Measurements from ENCODE around the gene PLA2G2F.
"Not testable (repeated sequence)": the region's sequence is repeated elsewhere in the genome, so short reads cannot be mapped to it uniquely, and the experiment has no call there.

The PLA2G2F gene

DNA sequence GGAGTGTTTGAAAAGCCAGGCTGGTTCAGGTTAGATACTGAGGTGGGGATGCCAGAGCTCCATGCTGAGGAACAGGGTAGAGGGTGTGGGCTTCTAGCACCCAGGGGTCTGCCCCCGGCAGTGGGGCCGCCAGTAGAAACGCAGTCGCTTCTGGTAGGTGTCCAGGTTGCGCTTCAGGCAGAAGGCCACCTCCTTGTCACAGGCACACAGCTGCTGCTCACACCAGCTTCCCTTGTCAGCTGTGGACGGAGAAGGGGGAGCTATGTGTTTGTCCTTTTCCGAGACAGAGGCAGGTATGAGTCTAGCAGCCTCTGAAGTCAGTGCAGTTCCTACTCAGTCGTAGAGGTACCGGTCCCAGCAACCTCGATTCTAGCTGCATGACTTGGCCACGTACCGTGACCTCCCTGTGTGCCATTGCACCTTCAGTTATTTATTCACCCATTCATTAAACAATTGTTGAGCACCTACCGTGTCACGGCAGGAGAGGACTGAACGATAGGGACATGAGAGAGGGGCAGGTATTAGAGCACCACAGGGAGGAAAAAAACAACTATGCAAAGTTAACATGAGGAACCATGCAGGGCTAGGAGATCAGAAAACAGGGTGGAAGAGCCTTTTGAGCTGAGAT lies 25.0 kb upstream of the PLA2G2F start:
- no peak for DNase-seq (ENCODE audit: low read depth, low spot score)

DNA sequence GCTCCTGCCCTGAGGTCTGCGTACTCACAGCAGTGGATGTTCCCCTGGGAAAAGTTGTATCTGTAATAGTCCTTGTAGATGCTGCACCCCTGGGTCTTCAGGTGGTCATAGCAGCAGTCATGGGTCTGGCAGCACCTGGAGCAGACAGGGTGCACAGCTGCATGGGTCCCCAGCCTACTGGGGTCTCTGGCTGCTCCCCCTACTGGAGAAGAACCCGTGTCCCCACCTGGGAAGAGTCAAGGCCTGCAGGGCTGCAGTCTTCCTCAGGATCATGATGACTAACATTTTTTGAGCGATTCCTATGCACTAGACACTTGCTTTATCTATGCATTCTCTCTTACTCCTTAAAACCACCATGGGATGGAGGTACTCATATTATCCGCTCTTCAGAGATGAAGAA lies 23.6 kb upstream of the PLA2G2F start:
- DNase-seq (ENCODE audit: low read depth, low spot score) = no peak

DNA sequence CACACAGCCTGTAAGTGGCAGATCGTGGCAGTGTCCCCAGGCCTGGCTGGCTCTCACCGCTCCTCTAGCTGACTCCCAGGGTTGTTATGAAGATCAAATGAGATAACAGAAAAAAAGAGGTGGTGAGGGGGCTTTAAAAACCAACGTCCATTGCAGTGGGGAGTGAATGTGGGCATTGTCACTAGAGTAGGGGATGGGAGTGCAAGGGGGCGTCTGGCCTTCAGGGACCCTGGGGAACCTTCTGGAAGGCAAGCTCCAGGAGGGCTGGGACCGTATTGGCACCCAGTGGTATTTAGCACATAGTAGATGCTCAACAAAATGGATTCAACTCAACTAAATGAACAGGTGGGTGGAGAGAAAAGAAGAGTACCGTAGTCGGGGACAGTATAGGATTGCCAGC lies 23.2 kb upstream of the PLA2G2F start:
- DNase-seq (ENCODE audit: low read depth, low spot score) = no peak

DNA sequence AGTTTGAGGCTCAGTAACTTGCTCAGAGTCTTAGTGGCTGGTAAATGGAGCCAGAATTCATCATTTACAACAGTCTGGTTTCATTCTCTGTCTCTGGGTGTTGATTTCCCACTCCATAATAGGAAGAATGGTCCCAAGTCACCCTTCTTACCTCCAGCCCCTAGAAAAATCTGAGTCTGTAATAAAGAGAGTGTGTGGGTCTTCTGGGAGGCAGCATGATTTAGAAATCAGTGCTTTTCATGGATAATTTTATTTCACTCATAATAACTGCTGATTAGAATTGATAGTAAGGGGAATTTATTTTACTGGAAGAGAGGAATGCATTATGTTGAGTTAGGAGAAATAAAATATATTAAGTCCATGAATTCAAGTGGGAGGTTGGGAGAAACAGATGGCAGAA lies 21.9 kb upstream of the PLA2G2F start:
- DNase-seq (ENCODE audit: low read depth, low spot score) = no peak

DNA sequence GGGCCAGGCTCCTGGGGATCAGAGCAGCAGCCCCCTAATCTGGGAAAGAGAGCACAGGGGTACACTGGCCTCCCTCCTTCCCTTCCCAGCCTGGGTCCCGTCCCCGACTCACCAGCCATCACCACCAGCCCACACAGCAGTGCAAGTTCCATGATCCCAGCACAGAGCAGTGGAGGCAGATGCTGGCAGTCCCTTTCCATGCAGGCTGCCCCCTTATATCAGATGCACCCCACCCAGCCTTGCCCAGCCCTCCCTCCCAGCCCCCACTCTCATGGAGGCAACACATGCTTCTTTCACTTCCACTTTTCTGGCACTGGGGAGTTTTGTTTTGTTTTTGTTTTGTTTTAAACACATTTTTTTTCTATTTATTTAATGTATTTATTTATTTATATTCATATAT lies 19.8 kb upstream of the PLA2G2F start, which contains the start of gene PLA2G2D:
TSS of gene PLA2G2D (minus strand) at position 190 of the 400 bp plus-strand sequence. CDS start at position 152, 38 bp downstream.
- DNase-seq (ENCODE audit: low read depth, low spot score) = no peak

DNA sequence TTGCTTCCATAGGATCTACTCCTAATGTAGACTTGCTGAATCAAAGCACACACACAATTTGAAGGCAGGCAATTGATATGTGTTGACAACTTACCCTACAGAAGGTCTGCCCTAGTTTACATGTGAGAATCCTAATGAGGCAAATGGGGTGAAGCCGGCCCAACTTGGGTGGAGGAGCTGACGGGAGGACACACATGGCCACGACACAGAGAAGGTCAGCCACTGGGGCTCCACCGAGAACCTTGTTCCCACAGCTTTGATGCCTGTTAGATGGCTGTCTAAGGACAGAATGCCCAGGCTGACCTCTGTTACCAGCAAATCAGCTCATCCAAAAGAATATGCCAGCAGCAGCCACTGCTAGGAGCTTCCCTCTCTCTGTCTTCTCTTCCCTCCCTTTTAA lies 18.3 kb upstream of the PLA2G2F start:
- DNase-seq (ENCODE audit: low read depth, low spot score) = no peak

DNA sequence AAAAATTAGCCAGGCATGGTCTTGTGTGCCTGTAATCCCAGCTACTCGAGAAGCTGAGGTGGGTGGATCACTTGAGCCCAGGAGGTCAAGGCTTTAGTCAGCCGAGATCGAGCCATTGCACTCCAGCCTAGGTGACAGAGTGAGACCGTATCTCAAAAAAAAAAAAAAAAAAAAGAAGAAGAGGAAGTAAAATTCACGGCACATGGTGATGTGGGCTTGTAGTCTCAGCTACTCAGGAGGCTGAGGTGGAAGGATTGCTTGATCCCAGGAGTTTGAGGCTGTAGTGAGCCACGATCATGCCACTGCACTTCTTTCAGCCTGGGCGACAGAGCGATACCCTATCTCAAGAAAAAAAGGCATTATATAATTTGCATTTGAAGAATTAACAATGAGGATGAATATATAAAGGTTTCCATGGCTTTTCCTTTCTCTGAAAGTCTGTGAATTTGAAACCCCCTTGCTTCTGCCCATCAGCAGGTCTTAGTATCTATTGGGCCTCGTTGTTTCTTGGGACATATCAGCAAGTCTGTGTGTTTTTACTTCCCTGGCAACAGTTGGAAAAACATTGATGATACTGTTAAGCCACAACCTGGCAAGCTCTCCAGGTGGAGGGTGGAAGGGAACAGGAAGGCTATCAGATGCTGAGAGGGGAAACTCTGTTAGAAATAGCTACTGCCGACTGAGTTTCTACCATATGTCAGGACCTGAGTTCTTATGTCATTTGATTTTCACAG lies 15.2 kb upstream of the PLA2G2F start:
- DNase-seq (ENCODE audit: low read depth, low spot score) = no peak

DNA sequence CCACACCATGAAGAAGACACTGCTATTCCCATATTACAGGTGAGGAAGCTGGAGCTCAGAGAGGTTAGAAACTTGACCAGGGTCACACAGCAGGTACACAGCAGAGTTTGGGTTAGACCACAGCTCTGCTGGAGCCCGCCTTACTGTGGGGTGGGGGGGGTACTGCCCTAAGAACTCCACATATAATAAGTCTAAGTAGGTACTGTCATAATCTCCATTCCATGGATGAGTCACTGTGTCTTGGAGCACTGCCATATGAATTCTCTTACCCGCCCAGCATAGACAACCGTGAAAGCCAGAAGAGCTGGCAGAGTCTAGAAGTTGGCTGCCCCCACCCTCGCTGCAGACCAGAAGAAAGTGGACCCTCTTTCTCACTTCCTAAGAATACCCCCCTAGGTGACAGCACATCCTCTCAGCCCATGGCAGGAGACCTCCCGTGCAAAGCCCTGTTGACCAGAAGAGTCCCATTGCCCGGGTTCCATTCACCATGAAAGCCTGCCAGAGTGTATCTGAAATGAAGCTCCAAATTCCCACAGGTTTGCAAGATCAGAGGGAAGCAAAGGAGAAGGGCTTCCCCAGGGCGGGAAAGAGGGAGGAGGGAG lies 14.6 kb upstream of the PLA2G2F start:
- DNase-seq (ENCODE audit: low read depth, low spot score) = no peak

DNA sequence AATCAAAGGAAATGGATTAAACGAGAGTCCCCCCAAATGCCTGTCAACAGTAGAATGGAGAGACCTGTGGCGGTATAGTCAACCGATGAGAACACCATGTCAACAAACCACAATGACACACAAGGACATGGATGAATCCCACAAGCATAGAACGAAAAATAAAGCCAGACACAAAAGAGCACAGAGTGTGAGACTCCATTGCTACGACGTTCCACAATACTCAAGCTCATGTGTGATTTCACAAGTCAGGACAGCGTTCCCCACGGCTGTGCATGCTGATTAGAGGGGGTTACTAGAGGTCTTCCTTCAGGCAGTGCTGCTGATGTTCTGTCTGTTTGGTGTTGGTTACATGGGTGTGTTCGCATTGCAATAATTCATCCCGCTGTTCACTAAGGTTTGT lies 14.0 kb upstream of the PLA2G2F start:
- DNase-seq (ENCODE audit: low read depth, low spot score) = no peak

DNA sequence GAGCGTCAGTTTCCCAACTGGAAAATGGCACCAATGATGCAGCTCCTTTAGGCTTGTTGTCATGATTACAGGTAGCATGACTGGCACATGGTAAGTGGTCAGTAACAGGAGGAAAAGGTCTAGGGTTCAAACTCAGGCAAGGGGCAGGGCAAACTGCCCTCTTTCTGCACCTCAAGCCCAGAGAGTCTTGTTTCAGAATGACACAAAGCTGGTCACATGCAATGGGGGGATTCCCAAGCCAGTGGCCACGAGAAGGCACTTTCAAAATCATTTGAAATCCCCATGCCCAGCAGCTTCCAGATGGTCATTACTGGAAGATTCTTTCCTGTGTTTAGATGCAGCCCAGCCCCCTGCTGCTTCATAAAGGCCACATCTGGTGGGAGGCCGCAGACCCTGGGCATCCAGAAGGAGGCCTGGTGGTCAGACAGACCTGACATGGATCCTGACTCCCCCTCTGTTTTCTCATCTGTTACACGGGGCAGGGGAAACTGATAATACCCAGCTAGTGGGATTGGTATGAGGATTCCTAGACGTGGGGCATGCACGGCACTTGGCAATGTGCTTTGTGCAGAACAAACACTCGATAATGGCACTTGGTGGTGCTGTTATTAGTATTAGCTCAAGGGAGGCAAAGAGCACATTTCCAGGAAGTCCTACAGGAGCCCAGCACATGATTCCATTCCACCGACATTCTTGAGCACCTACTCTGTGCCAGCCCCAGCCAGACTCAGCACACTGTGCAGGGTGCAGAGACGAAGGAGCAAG lies 12.9 kb upstream of the PLA2G2F start:
- DNase-seq (ENCODE audit: low read depth, low spot score) = no peak

DNA sequence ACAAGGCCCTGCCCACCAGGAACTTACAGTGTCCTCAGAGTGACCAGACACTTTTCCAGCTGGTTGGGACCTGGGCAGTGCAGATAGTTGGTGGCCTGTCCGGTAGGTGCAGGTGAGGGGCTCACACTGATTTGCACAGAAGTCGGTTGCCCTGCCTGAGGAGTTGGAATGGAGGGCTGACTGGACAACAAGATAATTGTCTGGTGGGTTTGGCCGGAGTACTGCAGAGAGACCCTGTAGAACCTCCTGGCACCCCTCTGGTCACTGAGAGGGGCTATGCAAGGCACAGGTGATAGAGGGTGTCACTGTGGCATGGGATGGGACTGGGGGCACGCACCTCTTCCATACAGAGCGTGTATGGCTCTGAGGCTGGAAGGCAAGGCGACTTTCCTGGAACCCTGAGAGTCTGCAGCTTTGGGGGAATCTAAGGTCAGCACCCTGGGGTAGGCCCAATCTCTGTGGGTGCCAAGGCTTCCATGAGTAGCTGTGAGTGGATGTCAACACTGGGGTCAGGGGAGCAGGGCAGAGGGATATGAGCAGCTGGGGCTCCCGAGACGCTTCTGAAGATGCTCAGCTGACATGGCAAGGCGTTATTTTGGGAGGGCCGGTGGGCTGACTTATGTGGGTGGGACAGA lies 12.2 kb upstream of the PLA2G2F start:
- no peak for DNase-seq (ENCODE audit: low read depth, low spot score)

DNA sequence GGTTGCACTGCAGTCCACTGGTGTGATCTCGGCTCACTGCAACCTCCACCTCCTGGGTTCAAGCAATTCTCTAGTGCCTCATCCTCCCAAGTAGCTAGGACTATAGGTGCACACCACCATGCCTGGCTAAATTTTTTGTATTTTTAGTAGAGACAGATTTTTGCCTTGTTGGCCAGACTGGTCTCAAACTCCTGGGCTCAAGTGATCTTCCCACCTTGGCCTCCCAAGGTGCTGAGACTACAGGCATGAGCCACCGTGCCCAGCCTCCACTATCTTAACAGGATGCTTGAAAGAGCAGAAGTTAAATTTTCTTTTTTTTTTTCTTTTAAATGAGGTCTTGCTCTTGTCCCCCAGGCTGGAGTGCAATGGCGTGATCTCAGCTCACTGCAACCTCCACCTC lies 8.6 kb upstream of the PLA2G2F start:
- not testable (repeated sequence) for DNase-seq (ENCODE audit: low read depth, low spot score)

DNA sequence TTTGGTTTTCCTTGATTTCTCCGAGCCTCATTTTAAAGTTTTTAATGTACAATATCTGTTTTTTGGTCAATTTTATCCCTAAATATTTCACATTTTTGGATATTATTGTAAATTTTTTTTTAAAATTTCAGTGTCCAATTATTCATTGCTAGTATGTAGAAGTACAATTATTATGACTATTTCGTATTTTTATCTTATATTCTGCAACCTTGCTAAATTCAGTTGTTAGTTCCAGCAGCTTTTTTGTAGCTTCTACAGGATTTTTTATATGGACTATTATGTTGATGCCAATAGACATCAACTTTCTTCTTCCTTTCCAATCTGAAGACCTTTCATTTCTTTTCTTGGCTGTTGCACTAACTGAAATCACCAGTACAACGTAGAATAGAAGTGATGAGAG lies 4.1 kb upstream of the PLA2G2F start:
- no peak for DNase-seq (ENCODE audit: low read depth, low spot score)

DNA sequence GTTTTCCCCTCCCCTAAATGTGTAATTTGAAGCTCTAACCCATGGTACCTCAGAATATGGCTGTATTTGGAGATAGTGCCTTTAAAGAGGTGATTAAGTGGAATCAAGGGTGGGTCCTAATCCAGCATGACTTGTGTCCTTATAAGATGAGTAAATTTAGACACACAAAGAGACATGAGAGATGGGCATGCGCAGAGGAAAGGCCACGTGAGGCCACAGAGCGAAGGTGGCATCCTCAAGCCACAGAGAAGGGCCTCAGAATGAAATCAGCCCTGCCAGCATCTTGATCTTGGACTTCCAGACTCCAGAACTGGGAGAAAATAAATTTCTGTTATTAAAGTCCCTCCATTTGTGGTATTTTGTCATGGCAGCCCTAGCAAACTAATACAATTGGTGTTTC lies 2.9 kb upstream of the PLA2G2F start:
- DNase-seq (ENCODE audit: low read depth, low spot score) = no peak

DNA sequence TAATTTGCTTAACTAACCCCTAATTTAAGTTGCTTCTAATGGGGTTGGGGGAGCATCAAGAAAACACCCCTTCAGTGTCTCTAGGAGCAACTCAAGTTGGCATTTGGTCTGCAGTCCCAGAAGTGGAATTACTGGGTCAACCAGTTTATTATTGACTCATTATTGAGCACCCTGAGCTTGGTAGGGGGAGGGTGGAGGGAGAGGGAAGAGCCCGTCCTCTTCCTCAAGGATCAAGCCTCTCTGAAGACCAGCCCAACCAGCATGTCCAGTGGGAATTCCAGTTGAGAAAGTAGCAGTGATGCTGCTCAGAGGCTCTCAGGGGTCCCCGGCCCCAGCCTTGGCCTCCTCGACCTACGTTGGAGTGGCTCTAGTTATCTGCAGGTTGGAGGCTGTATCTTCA lies 2.1 kb upstream of the PLA2G2F start:
- peak; percentile 23 for DNase-seq (ENCODE audit: low read depth, low spot score)

DNA sequence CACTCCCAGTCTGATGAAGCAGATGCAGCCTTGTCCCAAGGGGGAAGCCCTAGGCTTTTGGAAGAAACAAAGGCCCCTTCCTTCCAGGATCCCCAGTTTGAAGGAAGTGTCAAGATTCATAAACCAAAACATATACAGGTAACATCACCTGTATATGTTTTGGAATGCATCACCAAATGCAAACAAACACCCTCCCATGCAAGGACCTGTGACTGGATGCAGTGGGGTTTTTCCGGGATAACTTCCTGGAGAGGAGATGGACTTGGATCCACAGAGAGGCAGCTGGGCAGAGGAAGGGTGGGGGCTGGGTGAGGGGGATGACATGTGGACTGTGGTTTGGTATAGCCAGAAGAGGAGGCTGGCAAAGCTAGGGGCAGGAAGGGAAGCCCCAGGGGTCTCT lies 1.5 kb upstream of the PLA2G2F start:
- DNase-seq (ENCODE audit: low read depth, low spot score) = no peak

DNA sequence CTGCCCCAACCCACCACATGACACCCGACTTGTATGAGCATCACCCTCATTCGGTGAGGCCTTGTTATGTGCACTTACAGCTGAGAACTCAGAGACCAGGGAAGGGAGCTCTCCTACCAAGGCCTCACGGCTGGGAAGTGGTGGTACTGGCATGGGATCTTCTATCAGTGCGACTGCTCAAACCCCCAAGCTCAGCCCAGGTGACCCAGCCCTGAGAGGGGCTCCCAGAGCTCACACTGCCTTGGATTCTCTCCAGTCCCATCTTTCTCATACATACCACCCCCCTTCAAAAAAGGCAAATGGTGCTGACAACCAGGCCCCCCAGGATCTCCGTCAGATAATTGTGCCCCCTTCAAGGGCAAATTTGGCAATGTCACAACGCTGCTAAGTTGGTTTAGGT lies 777 bp upstream of the PLA2G2F start:
- no peak for DNase-seq (ENCODE audit: low read depth, low spot score)

DNA sequence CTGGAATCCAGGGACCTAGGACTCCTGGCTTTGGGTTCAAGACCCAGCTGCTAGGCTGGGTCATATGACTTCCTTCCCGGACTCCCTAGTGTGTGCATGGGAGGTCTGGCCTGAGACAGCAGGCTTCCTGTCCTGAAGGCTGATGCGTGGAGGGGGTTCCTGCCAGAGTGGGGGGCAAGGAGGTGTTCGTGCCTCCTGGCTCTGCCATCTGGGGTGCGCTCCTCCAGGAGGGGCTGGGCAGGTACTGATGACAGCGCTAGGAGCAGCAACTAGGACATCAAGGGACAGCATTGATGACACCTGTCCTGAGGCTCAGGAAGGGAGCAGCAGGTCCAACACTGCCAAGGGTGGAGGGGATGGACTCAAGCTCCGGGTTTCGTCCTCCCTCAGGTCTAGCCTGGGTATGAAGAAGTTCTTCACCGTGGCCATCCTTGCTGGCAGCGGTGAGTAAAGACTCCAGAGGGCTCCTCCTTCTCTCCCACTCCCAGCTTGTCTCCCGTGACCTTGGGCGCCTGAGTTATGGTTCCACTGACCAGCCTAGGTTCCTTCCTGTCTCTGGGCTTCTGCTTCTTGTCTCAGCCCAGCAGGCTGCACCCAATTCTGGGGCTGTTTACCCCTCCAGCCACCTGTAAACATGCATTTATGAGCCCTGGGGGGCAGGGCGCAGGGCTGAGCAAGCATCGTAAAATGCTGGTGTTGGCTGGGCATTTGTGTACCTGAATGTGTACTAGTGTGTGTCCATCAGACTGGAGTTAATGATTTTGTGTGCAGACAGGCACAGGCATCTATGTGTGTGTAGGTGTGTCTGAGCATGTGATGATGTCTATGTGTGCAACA lies 871 bp downstream of the PLA2G2F start:
- DNase-seq (ENCODE audit: low read depth, low spot score) = no peak

DNA sequence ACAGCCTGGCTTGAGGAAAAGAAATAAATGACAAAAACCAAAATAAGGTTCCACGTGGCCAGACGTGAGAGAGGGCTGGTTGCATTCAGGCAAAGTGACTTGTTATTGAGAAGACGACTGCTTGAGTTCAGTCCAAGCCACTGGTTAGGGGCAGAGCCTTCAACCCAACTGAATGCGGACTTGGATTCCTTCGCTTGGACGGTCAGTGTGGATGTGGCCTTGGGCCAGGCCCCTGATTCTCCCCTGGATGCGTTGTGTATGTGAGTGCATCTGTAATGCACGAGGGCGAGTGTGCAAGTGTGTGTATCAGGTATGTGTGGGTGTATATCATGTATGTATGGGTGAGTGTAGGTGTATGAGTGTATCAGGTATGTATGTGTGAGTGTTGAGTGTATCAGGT lies 1.9 kb downstream of the PLA2G2F start:
- DNase-seq (ENCODE audit: low read depth, low spot score) = no peak

DNA sequence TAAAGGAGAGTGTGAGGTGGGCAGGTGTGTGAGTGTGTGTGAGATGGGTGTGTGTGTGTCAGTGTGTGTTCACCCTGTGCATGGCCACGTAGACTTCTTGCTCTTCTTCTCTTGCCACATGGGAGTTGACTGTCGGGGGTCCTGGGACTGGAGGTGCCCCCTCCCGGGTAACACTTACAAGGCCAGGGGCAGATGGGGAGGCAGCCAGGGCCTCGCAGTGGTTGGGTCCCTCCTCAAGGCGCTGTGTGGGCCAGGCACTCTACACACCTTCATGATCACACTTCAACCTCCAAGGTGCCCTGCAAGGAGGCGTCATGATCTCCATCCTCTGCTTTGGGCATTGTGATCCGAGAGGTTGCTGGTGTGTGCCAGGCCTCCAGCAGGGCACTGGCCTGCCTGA lies 2.3 kb downstream of the PLA2G2F start:
- DNase-seq (ENCODE audit: low read depth, low spot score) = no peak

All from ELF-1 (cell line).